Erythroblast (primary cell): Measurements from ENCODE around the gene RAVER2.
"Not testable (repeated sequence)": the region's sequence is repeated elsewhere in the genome, so short reads cannot be mapped to it uniquely, and the experiment has no call there.

Experiments
- DNase-seq, 2 experiments: peaks; one replicate each; lab custom pipeline; 2025; lab: John Stamatoyannopoulos, UW
- GATA1 ChIP-seq: IDR thresholded peaks from 2 replicates; pipeline ENCODE4 v1.6.1; 2011; ENCODE audit warnings: low read depth, mild to moderate bottlenecking, control low read depth, low read length, moderate library complexity
- POLR2A ChIP-seq: IDR thresholded peaks from 2 replicates; pipeline ENCODE4 v1.6.1; 2011; ENCODE audit warnings: mild to moderate bottlenecking, low read length

The RAVER2 gene

GRCh38 chr1:64757213-64757612, 12.3 kb downstream of the RAVER2 start:
- peak; percentile 88 to 91 for DNase-seq
- TF ChIP-seq POLR2A (peak; percentile 19), GATA1 (peak; percentile 34)

- TF ChIP-seq GATA1: no peak
- TF ChIP-seq POLR2A: no peak
- peak in 1 of 2 experiments; percentile 14 for DNase-seq
These were observed 13.4 kb downstream of the RAVER2 start for GRCh38 chr1:64758233-64758632.

GRCh38 chr1:64759968-64760367, 15.1 kb downstream of the RAVER2 start:
- peak; percentile 40 to 56 for DNase-seq
- no peak for TF ChIP-seq GATA1
- no peak for TF ChIP-seq POLR2A

- TF ChIP-seq GATA1 (no peak), POLR2A (no peak)
- DNase-seq: no peak
These were observed 20.1 kb downstream of the RAVER2 start for GRCh38 chr1:64765012-64765411.

GRCh38 chr1:64765826-64766225, 21.0 kb downstream of the RAVER2 start:
- no peak for TF ChIP-seq GATA1
- no peak for TF ChIP-seq POLR2A
- no peak for DNase-seq

GRCh38 chr1:64766429-64766828, 21.6 kb downstream of the RAVER2 start:
- TF ChIP-seq POLR2A (no peak), GATA1 (no peak)
- no peak for DNase-seq

- no peak for DNase-seq
- TF ChIP-seq GATA1 (no peak), POLR2A (no peak)
These were observed 24.6 kb downstream of the RAVER2 start for GRCh38 chr1:64769482-64769881.

- no peak for TF ChIP-seq POLR2A
- TF ChIP-seq GATA1: no peak
- no peak for DNase-seq
These were observed 25.1 kb downstream of the RAVER2 start for GRCh38 chr1:64769971-64770370.

GRCh38 chr1:64773306-64773705, 28.4 kb downstream of the RAVER2 start:
- DNase-seq: not testable (repeated sequence)

GRCh38 chr1:64775113-64775512, 30.2 kb downstream of the RAVER2 start:
- DNase-seq: no peak
- TF ChIP-seq GATA1 (no peak), POLR2A (no peak)

GRCh38 chr1:64782044-64782443, 37.2 kb downstream of the RAVER2 start:
- DNase-seq: not testable (repeated sequence)

- not testable (repeated sequence) for DNase-seq
These were observed 38.0 kb downstream of the RAVER2 start for GRCh38 chr1:64782848-64783247.

- peak; percentile 6 to 11 for DNase-seq
- no peak for TF ChIP-seq GATA1
- TF ChIP-seq POLR2A: no peak
These were observed 46.1 kb downstream of the RAVER2 start for GRCh38 chr1:64790832-64791487.

GRCh38 chr1:64798872-64799271, 54.0 kb downstream of the RAVER2 start:
- no peak for DNase-seq
- no peak for TF ChIP-seq GATA1
- TF ChIP-seq POLR2A: no peak

GRCh38 chr1:64801851-64802523, 57.1 kb downstream of the RAVER2 start:
- no peak for TF ChIP-seq GATA1
- TF ChIP-seq POLR2A: no peak
- peak in 1 of 2 experiments; percentile 2 for DNase-seq
